IPS-15b (cell line): ENCODE results near the gene HMGB1.

Experiments
- H3K27me3 ChIP-seq: one replicate; pipeline ENCODE4 v1.6.1; 2013; ENCODE audit warnings: low read length; ENCODE audit not compliant: control insufficient read depth, insufficient read depth
- H3K36me3 ChIP-seq: one replicate; pipeline ENCODE4 v1.6.1; 2013; ENCODE audit warnings: low read length; ENCODE audit not compliant: control insufficient read depth, insufficient read depth
- H3K4me1 ChIP-seq: one replicate; pipeline ENCODE4 v1.6.1; 2013; ENCODE audit warnings: mild to moderate bottlenecking, low read length; ENCODE audit not compliant: control insufficient read depth, insufficient read depth
- H3K4me3 ChIP-seq: one replicate; pipeline ENCODE4 v1.5.1; 2013; ENCODE audit warnings: low read depth, low read length
- H3K9ac ChIP-seq: one replicate; pipeline ENCODE4 v1.6.1; 2013; ENCODE audit warnings: low read depth, mild to moderate bottlenecking, low read length
- H3K9me3 ChIP-seq: one replicate; pipeline ENCODE4 v1.6.1; 2013; ENCODE audit warnings: mild to moderate bottlenecking, low read length; ENCODE audit not compliant: control insufficient read depth, insufficient read depth

The HMGB1 gene

GRCh38 chr13:30422054-30422839 lies 43.5 kb downstream of the HMGB1 start, which contains the start of gene UBE2L5:
UBE2L5 (plus strand) TSS chr13:30422493; CDS start chr13:30427991, 5,498 bp downstream.
- Histone ChIP-seq H3K27me3 (peaks cover 27% of the 10 kb centered on the region), H3K4me3 (peak within 1 kb of the TSS; percentile 90), H3K9me3 (no peaks in the 10 kb centered on the region), H3K36me3 (no peaks in the 10 kb centered on the region), H3K9ac (no peak within 1 kb of the TSS), H3K4me1 (peaks cover 7% of the 10 kb centered on the region)

- Histone ChIP-seq H3K4me1 (peaks cover 7% of the 10 kb centered on the region), H3K36me3 (no peaks in the 10 kb centered on the region), H3K9me3 (no peaks in the 10 kb centered on the region), H3K9ac (no peak overlapping the region), H3K4me3 (peak overlapping the region; percentile 90), H3K27me3 (peaks cover 27% of the 10 kb centered on the region)
Observed at GRCh38 chr13:30421093-30422053, 44.4 kb downstream of the HMGB1 start.

GRCh38 chr13:30418717-30419459 lies 46.8 kb downstream of the HMGB1 start:
- peaks cover 7% of the 10 kb centered on the region for H3K4me1 ChIP-seq
- H3K27me3 ChIP-seq = peaks cover 23% of the 10 kb centered on the region

GRCh38 chr13:30418075-30418716 lies 47.5 kb downstream of the HMGB1 start:
- H3K36me3 ChIP-seq = no peaks in the 10 kb centered on the region
- no peak overlapping the region for H3K9ac ChIP-seq
- H3K27me3 ChIP-seq = peaks cover 20% of the 10 kb centered on the region
- H3K4me3 ChIP-seq = no peak overlapping the region
- peaks cover 7% of the 10 kb centered on the region for H3K4me1 ChIP-seq
- H3K9me3 ChIP-seq = no peaks in the 10 kb centered on the region

More at GRCh38 chr13:30418717-30419459, 46.8 kb downstream of the HMGB1 start:
- Histone ChIP-seq H3K4me3 (no peak overlapping the region), H3K36me3 (no peaks in the 10 kb centered on the region), H3K9me3 (no peaks in the 10 kb centered on the region), H3K9ac (no peak overlapping the region)

GRCh38 chr13:30416471-30416870 lies 49.3 kb downstream of the HMGB1 start:
- H3K36me3 ChIP-seq = no peaks in the 10 kb centered on the region
- peaks cover 7% of the 10 kb centered on the region for H3K4me1 ChIP-seq
- H3K4me3 ChIP-seq = no peak overlapping the region
- no peak overlapping the region for H3K9ac ChIP-seq
- H3K27me3 ChIP-seq = peaks cover 16% of the 10 kb centered on the region
- H3K9me3 ChIP-seq = no peaks in the 10 kb centered on the region

- no peak overlapping the region for H3K9ac ChIP-seq
- H3K4me1 ChIP-seq = peaks cover 2% of the 10 kb centered on the region
- no peaks in the 10 kb centered on the region for H3K36me3 ChIP-seq
- H3K4me3 ChIP-seq = no peak overlapping the region
- H3K27me3 ChIP-seq = peaks cover 11% of the 10 kb centered on the region
- H3K9me3 ChIP-seq = no peaks in the 10 kb centered on the region
Observed at GRCh38 chr13:30415430-30416030, 50.2 kb downstream of the HMGB1 start.

- no peak overlapping the region for H3K4me3 ChIP-seq
- H3K36me3 ChIP-seq = no peaks in the 10 kb centered on the region
- H3K27me3 ChIP-seq = peaks cover 14% of the 10 kb centered on the region
- H3K4me1 ChIP-seq = no peaks in the 10 kb centered on the region
- H3K9me3 ChIP-seq = no peaks in the 10 kb centered on the region
- no peak overlapping the region for H3K9ac ChIP-seq
Observed at GRCh38 chr13:30413842-30414241, 51.9 kb downstream of the HMGB1 start.

- Histone ChIP-seq H3K9me3 (no peaks in the 10 kb centered on the region), H3K36me3 (no peaks in the 10 kb centered on the region), H3K4me1 (no peaks in the 10 kb centered on the region), H3K9ac (no peak overlapping the region), H3K27me3 (peaks cover 14% of the 10 kb centered on the region), H3K4me3 (no peak overlapping the region)
Observed at GRCh38 chr13:30412346-30412745, 53.4 kb downstream of the HMGB1 start.

- Histone ChIP-seq H3K27me3 (peaks cover 22% of the 10 kb centered on the region), H3K4me1 (no peaks in the 10 kb centered on the region), H3K36me3 (no peaks in the 10 kb centered on the region), H3K9me3 (no peaks in the 10 kb centered on the region), H3K4me3 (no peak overlapping the region), H3K9ac (no peak overlapping the region)
Observed at GRCh38 chr13:30410705-30411125, 55.0 kb downstream of the HMGB1 start.

GRCh38 chr13:30409886-30410704 lies 55.6 kb downstream of the HMGB1 start:
- Histone ChIP-seq H3K9ac (no peak overlapping the region), H3K27me3 (peaks cover 22% of the 10 kb centered on the region), H3K4me1 (no peaks in the 10 kb centered on the region), H3K4me3 (no peak overlapping the region), H3K9me3 (no peaks in the 10 kb centered on the region), H3K36me3 (no peaks in the 10 kb centered on the region)
